WTC11 (cell line): Measurements from ENCODE around the gene FAM168B. TPM values are rescaled to one million over a fixed set of nuclear protein-coding genes. Genes with fewer than 3 reads are reported as not detected.

Experiments used
- ATAC-seq: fragments of 200-7000 bp; cut with Tn5 transposase; 2 replicates; pipeline ENCODE4 v1.10.0; 2021; ENCODE audit warnings: mild to moderate bottlenecking, moderate library complexity
- CTCF ChIA-PET: fragments of 300-600 bp; sonication (Branson Sonifier 250); formaldehyde crosslinking; loops from one replicate; lab custom pipeline; 2021; ENCODE audit warnings: antibody characterized with exemption; lab: Charles Lee
- POLR2A ChIA-PET: fragments of 350-600 bp; sonication (Branson Sonifier 250); formaldehyde crosslinking; loops from one replicate; lab custom pipeline; 2021; ENCODE audit warnings: antibody characterized with exemption; lab: Charles Lee
- DNase-seq: peaks from one replicate; pipeline ENCODE4 v3.0.0; 2021; ENCODE audit warnings: low spot score
- H3K27ac Mint-ChIP-seq: 2 replicates; pipeline ENCODE4 v1.8.0; 2021; ENCODE audit warnings: mixed read lengths
- H3K27me3 Mint-ChIP-seq: 2 replicates; pipeline ENCODE4 v1.8.0; 2021; ENCODE audit warnings: low read depth, mild to moderate bottlenecking, moderate library complexity, mixed read lengths
- H3K36me3 Mint-ChIP-seq: 2 replicates; pipeline ENCODE4 v1.8.0; 2021; ENCODE audit warnings: mixed read lengths
- H3K4me1 Mint-ChIP-seq: 2 replicates; pipeline ENCODE4 v1.8.0; 2022; ENCODE audit warnings: mixed read lengths
- H3K4me3 Mint-ChIP-seq: 2 replicates; pipeline ENCODE4 v1.8.0; 2021; ENCODE audit warnings: mild to moderate bottlenecking, moderate library complexity, mixed read lengths
- H3K9me3 Mint-ChIP-seq: 2 replicates; pipeline ENCODE4 v1.8.0; 2021; ENCODE audit warnings: mixed read lengths
- AFF4 ChIP-seq: sonication (generic); formaldehyde crosslinking; IDR thresholded peaks from 2 replicates; pipeline ENCODE4 v1.8.1; 2023; ENCODE audit warnings: mild to moderate bottlenecking, missing genetic modification reagents, borderline replicate concordance
- ELF4 ChIP-seq: sonication (generic); formaldehyde crosslinking; IDR thresholded peaks from 2 replicates; pipeline ENCODE4 v1.8.1; 2022; ENCODE audit warnings: low read depth, mild to moderate bottlenecking, moderate library complexity, missing genetic modification reagents
- HMGXB4 ChIP-seq: sonication (generic); formaldehyde crosslinking; IDR thresholded peaks from 2 replicates; pipeline ENCODE4 v1.8.1; 2023; ENCODE audit warnings: mild to moderate bottlenecking, moderate library complexity, missing genetic modification reagents
- KAT7 ChIP-seq: sonication (generic); formaldehyde crosslinking; IDR thresholded peaks from 2 replicates; pipeline ENCODE4 v1.8.1; 2023; ENCODE audit warnings: missing genetic modification reagents, mild to moderate bottlenecking, borderline replicate concordance
- MAX ChIP-seq: sonication (generic); formaldehyde crosslinking; IDR thresholded peaks from 2 replicates; pipeline ENCODE4 v1.8.0; 2022; ENCODE audit warnings: mild to moderate bottlenecking, missing genetic modification reagents
- MLX ChIP-seq: sonication (generic); formaldehyde crosslinking; IDR thresholded peaks from 2 replicates; pipeline ENCODE4 v1.8.1; 2023; ENCODE audit warnings: mild to moderate bottlenecking, missing genetic modification reagents, moderate library complexity
- NFE2L1 ChIP-seq: sonication (generic); formaldehyde crosslinking; IDR thresholded peaks from 2 replicates; pipeline ENCODE4 v1.8.1; 2023; ENCODE audit warnings: missing genetic modification reagents
- ZBTB21 ChIP-seq: sonication (generic); formaldehyde crosslinking; IDR thresholded peaks from 2 replicates; pipeline ENCODE4 v1.8.1; 2023; ENCODE audit warnings: mild to moderate bottlenecking, missing genetic modification reagents, borderline replicate concordance
- total RNA-seq: library from RNA; stranded (reverse); gene quantifications from 3 replicates; pipeline ENCODE4 v1.2.3, GENCODE V29; 2021
- TF ChIP-seq, protein P1 (sequence below): fragments of 250-450 bp; sonication (Bioruptor Pico); IDR thresholded peaks from 2 replicates; pipeline ENCODE4 v2.1.2; 2022; ENCODE audit warnings: mild to moderate bottlenecking, moderate library complexity
- TF ChIP-seq, protein P2 (sequence below): fragments of 250-450 bp; sonication (Bioruptor Pico); IDR thresholded peaks from 2 replicates; pipeline ENCODE4 v1.9.0; 2021; ENCODE audit warnings: mild to moderate bottlenecking
- TF ChIP-seq, protein P3 (sequence below): fragments of 250-450 bp; sonication (Bioruptor Pico); IDR thresholded peaks from 2 replicates; pipeline ENCODE4 v1.8.0; 2021; ENCODE audit warnings: mild to moderate bottlenecking
- TF ChIP-seq, protein P4 (sequence below): sonication (generic); formaldehyde crosslinking; IDR thresholded peaks from 2 replicates; pipeline ENCODE4 v1.8.0; 2023; ENCODE audit warnings: mild to moderate bottlenecking, missing genetic modification reagents

Gene FAM168B
- total RNA-seq, 1 experiment from 2014 or later, result 63.9 TPM

DNA sequence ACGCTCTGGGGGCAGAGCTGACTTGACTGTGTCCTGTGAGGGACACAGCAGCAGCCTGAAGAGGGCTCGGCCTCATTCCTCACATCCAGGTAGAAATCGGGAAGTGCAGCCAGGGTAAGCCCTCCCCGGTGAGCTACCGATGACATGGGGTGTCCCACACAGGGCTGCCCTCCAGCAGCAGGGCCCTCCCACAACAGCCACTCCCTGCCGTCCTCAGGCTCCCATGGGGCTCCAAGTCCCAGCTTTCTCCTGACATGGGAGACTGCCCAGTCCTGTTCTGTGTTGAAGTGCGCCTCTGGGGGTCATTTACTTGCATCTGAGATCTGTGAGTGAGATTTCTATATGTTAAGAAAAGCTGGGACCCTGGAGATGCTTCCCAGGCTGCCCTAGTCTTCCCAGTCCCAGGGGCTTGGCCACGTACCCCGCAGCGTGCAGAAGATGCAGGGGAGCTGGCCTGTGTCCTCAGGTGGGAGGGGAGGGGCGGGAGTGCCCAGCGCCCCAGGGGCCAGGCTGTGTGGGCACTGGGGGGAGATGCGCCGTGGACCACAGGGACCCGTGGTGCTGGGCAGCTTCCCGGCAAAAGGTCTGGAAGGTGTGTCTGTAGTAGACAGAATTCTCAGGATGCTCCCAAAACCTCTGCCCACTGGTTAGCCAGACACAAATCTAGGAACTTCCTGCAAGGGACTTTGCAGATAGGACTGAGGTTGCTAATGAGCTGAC is 87.9 kb downstream of the FAM168B start:
- peaks cover 9% of the 10 kb centered on the region; the same call in 1 of the 2 replicates for H3K4me1 Mint-ChIP-seq

More for the DNA sequence above, 87.9 kb downstream of the FAM168B start:
- ChIA-PET CTCF (interaction anchor here (1.2 to 2.8 kb wide), 2 partner anchors 10 to 632 kb away, joined by 3 to 10 read pairs; no protein-coding TSS in a partner anchor), POLR2A (no interaction called here)
- H3K4me3 Mint-ChIP-seq, result no peak overlapping the region
- H3K9me3 Mint-ChIP-seq, result no peaks in the 10 kb centered on the region
- TF ChIP-seq NFE2L1, result no peak
- TF ChIP-seq, protein P1, sequence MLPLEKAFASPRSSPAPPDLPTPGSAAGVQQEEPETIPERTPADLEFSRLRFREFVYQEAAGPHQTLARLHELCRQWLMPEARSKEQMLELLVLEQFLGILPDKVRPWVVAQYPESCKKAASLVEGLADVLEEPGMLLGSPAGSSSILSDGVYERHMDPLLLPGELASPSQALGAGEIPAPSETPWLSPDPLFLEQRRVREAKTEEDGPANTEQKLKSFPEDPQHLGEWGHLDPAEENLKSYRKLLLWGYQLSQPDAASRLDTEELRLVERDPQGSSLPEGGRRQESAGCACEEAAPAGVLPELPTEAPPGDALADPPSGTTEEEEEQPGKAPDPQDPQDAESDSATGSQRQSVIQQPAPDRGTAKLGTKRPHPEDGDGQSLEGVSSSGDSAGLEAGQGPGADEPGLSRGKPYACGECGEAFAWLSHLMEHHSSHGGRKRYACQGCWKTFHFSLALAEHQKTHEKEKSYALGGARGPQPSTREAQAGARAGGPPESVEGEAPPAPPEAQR (CRISPR knock-in tag), result no peak
- TF ChIP-seq MLX (CRISPR knock-in tag), result no peak
- no peak for TF ChIP-seq AFF4
- TF ChIP-seq, protein P2, sequence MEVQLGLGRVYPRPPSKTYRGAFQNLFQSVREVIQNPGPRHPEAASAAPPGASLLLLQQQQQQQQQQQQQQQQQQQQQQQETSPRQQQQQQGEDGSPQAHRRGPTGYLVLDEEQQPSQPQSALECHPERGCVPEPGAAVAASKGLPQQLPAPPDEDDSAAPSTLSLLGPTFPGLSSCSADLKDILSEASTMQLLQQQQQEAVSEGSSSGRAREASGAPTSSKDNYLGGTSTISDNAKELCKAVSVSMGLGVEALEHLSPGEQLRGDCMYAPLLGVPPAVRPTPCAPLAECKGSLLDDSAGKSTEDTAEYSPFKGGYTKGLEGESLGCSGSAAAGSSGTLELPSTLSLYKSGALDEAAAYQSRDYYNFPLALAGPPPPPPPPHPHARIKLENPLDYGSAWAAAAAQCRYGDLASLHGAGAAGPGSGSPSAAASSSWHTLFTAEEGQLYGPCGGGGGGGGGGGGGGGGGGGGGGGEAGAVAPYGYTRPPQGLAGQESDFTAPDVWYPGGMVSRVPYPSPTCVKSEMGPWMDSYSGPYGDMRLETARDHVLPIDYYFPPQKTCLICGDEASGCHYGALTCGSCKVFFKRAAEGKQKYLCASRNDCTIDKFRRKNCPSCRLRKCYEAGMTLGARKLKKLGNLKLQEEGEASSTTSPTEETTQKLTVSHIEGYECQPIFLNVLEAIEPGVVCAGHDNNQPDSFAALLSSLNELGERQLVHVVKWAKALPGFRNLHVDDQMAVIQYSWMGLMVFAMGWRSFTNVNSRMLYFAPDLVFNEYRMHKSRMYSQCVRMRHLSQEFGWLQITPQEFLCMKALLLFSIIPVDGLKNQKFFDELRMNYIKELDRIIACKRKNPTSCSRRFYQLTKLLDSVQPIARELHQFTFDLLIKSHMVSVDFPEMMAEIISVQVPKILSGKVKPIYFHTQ (CRISPR knock-in tag), result no peak
- TF ChIP-seq, protein P3, sequence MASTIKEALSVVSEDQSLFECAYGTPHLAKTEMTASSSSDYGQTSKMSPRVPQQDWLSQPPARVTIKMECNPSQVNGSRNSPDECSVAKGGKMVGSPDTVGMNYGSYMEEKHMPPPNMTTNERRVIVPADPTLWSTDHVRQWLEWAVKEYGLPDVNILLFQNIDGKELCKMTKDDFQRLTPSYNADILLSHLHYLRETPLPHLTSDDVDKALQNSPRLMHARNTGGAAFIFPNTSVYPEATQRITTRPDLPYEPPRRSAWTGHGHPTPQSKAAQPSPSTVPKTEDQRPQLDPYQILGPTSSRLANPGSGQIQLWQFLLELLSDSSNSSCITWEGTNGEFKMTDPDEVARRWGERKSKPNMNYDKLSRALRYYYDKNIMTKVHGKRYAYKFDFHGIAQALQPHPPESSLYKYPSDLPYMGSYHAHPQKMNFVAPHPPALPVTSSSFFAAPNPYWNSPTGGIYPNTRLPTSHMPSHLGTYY (CRISPR knock-in tag), result no peak
- TF ChIP-seq, protein P4, sequence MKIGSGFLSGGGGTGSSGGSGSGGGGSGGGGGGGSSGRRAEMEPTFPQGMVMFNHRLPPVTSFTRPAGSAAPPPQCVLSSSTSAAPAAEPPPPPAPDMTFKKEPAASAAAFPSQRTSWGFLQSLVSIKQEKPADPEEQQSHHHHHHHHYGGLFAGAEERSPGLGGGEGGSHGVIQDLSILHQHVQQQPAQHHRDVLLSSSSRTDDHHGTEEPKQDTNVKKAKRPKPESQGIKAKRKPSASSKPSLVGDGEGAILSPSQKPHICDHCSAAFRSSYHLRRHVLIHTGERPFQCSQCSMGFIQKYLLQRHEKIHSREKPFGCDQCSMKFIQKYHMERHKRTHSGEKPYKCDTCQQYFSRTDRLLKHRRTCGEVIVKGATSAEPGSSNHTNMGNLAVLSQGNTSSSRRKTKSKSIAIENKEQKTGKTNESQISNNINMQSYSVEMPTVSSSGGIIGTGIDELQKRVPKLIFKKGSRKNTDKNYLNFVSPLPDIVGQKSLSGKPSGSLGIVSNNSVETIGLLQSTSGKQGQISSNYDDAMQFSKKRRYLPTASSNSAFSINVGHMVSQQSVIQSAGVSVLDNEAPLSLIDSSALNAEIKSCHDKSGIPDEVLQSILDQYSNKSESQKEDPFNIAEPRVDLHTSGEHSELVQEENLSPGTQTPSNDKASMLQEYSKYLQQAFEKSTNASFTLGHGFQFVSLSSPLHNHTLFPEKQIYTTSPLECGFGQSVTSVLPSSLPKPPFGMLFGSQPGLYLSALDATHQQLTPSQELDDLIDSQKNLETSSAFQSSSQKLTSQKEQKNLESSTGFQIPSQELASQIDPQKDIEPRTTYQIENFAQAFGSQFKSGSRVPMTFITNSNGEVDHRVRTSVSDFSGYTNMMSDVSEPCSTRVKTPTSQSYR (CRISPR knock-in tag), result no peak
- no peak for TF ChIP-seq ZBTB21 (CRISPR knock-in tag)
- TF ChIP-seq HMGXB4 (CRISPR knock-in tag), result no peak
- TF ChIP-seq ELF4, result no peak
- no peak for TF ChIP-seq MAX (CRISPR knock-in tag)
- no peak for TF ChIP-seq KAT7 (CRISPR knock-in tag)
- H3K27ac Mint-ChIP-seq, result no peak overlapping the region
- no peaks in the 10 kb centered on the region for H3K27me3 Mint-ChIP-seq
- DNase-seq (no peak), ATAC-seq (peak; percentile 38)
- no peaks in the 10 kb centered on the region for H3K36me3 Mint-ChIP-seq
